Pancreas (tissue), 10 donors: Measurements from ENCODE around the gene BRD3OS. TPM values are rescaled to one million over a fixed set of nuclear protein-coding genes. Genes with fewer than 3 reads are reported as not detected.
A peak's percentile ranks its signal among the peaks of the same experiment; 100 is the strongest.

Experiments used
- ATAC-seq, 4 donors: fragments of 200-7000 bp; cut with Tn5 transposase; one replicate each; pipeline versions ENCODE4 v1.8.0 to v1.9.1; 2020; ENCODE audit warnings: mild to moderate bottlenecking in 4 of 4, moderate library complexity in 4 of 4
- DNase-seq, 6 donors: peaks; one replicate each; pipeline ENCODE4 v3.0.0-alpha.2; 2020
- FAIRE-seq: peaks from 2 replicates; lab custom pipeline; 2012; peaks lifted over from hg19 to GRCh38; lab: Jason Lieb, UNC
- H3K27ac ChIP-seq, 4 donors: fragments of 200-600 bp; sonication (generic); 1 replicate in 3 of 4; 2 replicates in 1 of 4; pipeline versions ENCODE4 v1.5.0 to v1.8.0; 2020
- H3K27me3 ChIP-seq, 4 donors: fragments of 200-600 bp; one replicate each; pipeline ENCODE4 v1.8.0; 2021
- H3K36me3 ChIP-seq, 3 donors: fragments of 200-600 bp; sonication (generic) in 1 of 3; one replicate each; pipeline versions ENCODE4 v1.5.0 to v1.8.0; 2020 to 2021
- H3K4me1 ChIP-seq, 3 donors: fragments of 200-600 bp; one replicate each; pipeline ENCODE4 v1.8.0; 2021
- H3K4me3 ChIP-seq, 4 donors: fragments of 200-600 bp; sonication (generic) in 2 of 4; one replicate each; pipeline versions ENCODE4 v1.5.0 to v1.8.0; 2020 to 2021
- H3K9me3 ChIP-seq, 4 donors: fragments of 200-600 bp; one replicate each; pipeline ENCODE4 v1.8.0; 2021
- CTCF ChIP-seq, 4 donors: fragments of 200-600 bp; sonication (generic) in 3 of 4; IDR thresholded peaks; one replicate each; pipeline versions ENCODE4 v1.5.0 to v1.8.0; 2021; ENCODE audit warnings: antibody characterized with exemption in 4 of 4
- WGBS, 2 donors: extraction: QIAGEN DNeasy Blood & Tissue Kit; methylation state at CpG; one replicate each; pipeline ENCODE4 v1.1.7; 2013; 5-methylcytosine and 5-hydroxymethylcytosine counted together
- intact Hi-C, 3 donors: fragments of 100-400 bp; cut with DNase I; formaldehyde crosslinking; loops; one replicate each; pipeline versions ENCODE4 v1.11.1 to v1.14.2; 2022
- polyA plus RNA-seq, 2 donors: library from polyadenylated mRNA; stranded (reverse); fragments of 200-250 nt; gene quantifications; one replicate each; pipeline ENCODE4 v1.2.3, GENCODE V29; 2013
- total RNA-seq, 6 donors: library from RNA; stranded (reverse); fragmentation: NEBNext Ultra II Directional in 4 of 6; extraction: Animal tissue kit (Norgen Biotek cat#: 25700) in 4 of 6; gene quantifications; one replicate each; pipeline versions ENCODE4 v1.2.1 to v1.2.4, GENCODE V29; 2021 to 2023
- donor health status: healthy with polysubstance abuse.
- donor health status: DM: no; HTN: no; CAD: no; lungs with moderate emphysema.
- donor health status: DM: no; HTN: no; CAD: no.
- donor health status: control.
- donor health status: control.
- donor health status: Bipolar disorder and iron deficiency.
- donor health status: DM: yes; HTN: yes; CAD: no.
- donor health status: DM: no; HTN: no; CAD: no.
- donor health status: DM: no; HTN: no; CAD: no.
- donor health status: DM: yes; HTN: yes; CAD: no.

Gene BRD3OS
- total and polyA plus RNA-seq, 8 donors: 4.8 to 12.5 (median 7.3) TPM

- H3K27me3 ChIP-seq: no peaks in the 10 kb centered on the region
- ATAC-seq (no peak), FAIRE-seq (no peak), DNase-seq (peak in 4 of 6 donors; percentile 5 to 67 (median 34))
- H3K4me1 ChIP-seq: peaks cover 38 to 64% (median 40%) of the 10 kb centered on the region in 3 donors
- H3K9me3 ChIP-seq: no peaks in the 10 kb centered on the region
- H3K36me3 ChIP-seq: peaks cover 0 to 1% (median 0%) of the 10 kb centered on the region in 3 donors
- peak overlapping the region in 1 of 4 donors; percentile 5 for H3K27ac ChIP-seq
- no peak for TF ChIP-seq CTCF (IDR thresholded peaks at IDR 0.05)
- 65 to 69% methylated on average over 28 of the region's 28 CpGs for WGBS, 2 donors
- intact Hi-C loops: no loop called here
- no peak overlapping the region for H3K4me3 ChIP-seq
These were observed 32.7 kb downstream of the BRD3OS start for GRCh38 chr9:134057751-134058701.

DNA sequence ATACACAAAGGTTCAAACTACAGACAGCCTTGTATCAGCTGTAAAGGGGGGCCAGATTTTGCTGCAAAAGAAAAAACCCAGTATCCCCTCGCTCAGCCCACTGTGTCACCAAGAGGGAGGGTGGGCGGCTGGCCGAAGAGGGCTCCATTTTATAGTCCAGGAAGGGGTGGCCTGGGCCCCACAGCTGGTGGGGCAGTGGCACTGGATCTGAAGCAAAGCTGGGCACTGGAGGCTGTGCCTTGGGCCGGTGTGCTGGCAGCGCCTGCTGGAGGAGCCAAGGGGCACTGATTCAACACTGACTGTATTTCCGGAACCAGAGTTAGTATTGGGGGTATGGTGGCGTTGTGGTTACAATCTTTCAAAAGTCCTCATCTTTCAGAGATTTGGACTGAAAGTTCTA, 33.4 kb downstream of the BRD3OS start:
- Histone ChIP-seq H3K27ac (no peak overlapping the region), H3K4me3 (no peak overlapping the region), H3K27me3 (no peaks in the 10 kb centered on the region), H3K4me1 (peaks cover 38 to 64% (median 40%) of the 10 kb centered on the region in 3 donors), H3K9me3 (no peaks in the 10 kb centered on the region), H3K36me3 (no peaks in the 10 kb centered on the region)
- no peak for ATAC-seq
- intact Hi-C loops: no loop called here
- WGBS, 2 donors: 85 to 86% methylated on average over 7 of the region's 7 CpGs
- FAIRE-seq: no peak
- TF ChIP-seq CTCF (IDR thresholded peaks at IDR 0.05): no peak
- DNase-seq: peak in 1 of 6 donors; percentile 53

- 90 to 94% methylated on average over 16 of the region's 16 CpGs for WGBS, 2 donors
- intact Hi-C loops: no loop called here
- FAIRE-seq (no peak), DNase-seq (peak in 2 of 6 donors; percentile 5 to 60), ATAC-seq (no peak)
- Histone ChIP-seq H3K36me3 (no peaks in the 10 kb centered on the region), H3K27me3 (no peaks in the 10 kb centered on the region), H3K4me1 (peaks cover 33 to 61% (median 39%) of the 10 kb centered on the region in 3 donors), H3K9me3 (no peaks in the 10 kb centered on the region), H3K4me3 (no peak overlapping the region), H3K27ac (no peak overlapping the region)
- TF ChIP-seq CTCF (IDR thresholded peaks at IDR 0.05): no peak
These were observed 33.9 kb downstream of the BRD3OS start for GRCh38 chr9:134059188-134059641.

DNA sequence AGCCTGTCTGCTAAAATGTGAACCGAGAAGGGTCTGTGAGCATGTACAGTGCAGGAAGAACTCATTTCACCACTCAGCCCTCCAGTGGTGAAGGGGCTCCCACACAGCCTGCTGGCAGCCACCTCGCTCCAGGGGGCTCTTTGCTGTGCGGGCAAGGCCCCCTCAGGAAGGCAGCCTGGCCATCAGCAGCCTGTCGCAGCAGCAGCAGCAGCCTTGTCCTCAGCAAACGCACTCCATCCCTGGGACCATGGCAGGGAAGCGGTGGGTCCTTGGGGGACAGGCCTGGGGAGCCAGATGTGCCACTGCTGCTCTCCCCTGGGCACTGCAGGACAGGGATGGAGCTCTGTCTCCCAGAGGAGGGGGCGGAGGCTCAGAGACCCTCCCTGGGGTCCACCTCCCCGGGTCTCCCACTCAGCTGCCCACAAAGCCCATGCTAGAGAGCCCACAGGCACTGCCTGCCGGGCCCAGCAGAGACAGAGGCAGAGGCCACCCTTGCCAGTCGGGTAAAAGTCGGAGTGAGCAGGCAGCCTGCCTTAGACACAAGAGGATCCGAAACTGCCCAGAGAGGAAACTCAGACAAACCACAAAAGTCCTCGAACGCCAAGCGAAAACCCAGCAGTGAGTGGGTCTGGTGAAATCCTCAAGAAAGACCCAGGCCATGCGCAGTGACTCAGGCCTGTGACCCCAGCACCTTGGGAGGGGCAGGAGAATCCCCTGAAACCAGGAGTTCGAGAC, 34.5 kb downstream of the BRD3OS start:
- Histone ChIP-seq H3K4me3 (no peak overlapping the region), H3K9me3 (no peaks in the 10 kb centered on the region), H3K4me1 (peaks cover 31 to 55% (median 33%) of the 10 kb centered on the region in 3 donors), H3K27ac (no peak overlapping the region), H3K36me3 (no peaks in the 10 kb centered on the region), H3K27me3 (no peaks in the 10 kb centered on the region)
- FAIRE-seq (no peak), DNase-seq (peak in 1 of 6 donors; percentile 56), ATAC-seq (no peak)
- intact Hi-C loops: loop anchor here in 1 of 3 donors (10.0 kb wide), 1 partner anchor 75 kb away; the partner anchor contains the start of gene WDR5
- no peak for TF ChIP-seq CTCF (IDR thresholded peaks at IDR 0.05)
- 90% methylated on average over 17 of the region's 17 CpGs for WGBS, 2 donors
